T1000 (cell line): Measurements from ENCODE around the gene RALGPS2.
"Not testable (repeated sequence)": the region's sequence is repeated elsewhere in the genome, so short reads cannot be mapped to it uniquely, and the experiment has no call there.

Source experiments
- DNase-seq: peaks from one replicate; lab custom pipeline; 2025; ENCODE audit warnings: mixed read lengths; lab: John Stamatoyannopoulos, UW

RALGPS2 gene

GRCh38 chr1:178724376-178724727 lies 692 bp upstream of the RALGPS2 start:
- DNase-seq: no peak

- no peak for DNase-seq
Observed at GRCh38 chr1:178725466-178726086, 532 bp downstream of the RALGPS2 start.

GRCh38 chr1:178726087-178726517 lies 1.1 kb downstream of the RALGPS2 start:
- peak; percentile 7 for DNase-seq

GRCh38 chr1:178726545-178726944 lies 1.5 kb downstream of the RALGPS2 start:
- DNase-seq: no peak

- DNase-seq: no peak
Observed at GRCh38 chr1:178727014-178727895, 2.2 kb downstream of the RALGPS2 start.

GRCh38 chr1:178733972-178734371 lies 8.9 kb downstream of the RALGPS2 start:
- no peak for DNase-seq

GRCh38 chr1:178738780-178739179 lies 13.7 kb downstream of the RALGPS2 start:
- DNase-seq: no peak

- no peak for DNase-seq
Observed at GRCh38 chr1:178739285-178740045, 14.4 kb downstream of the RALGPS2 start.

- DNase-seq: no peak
Observed at GRCh38 chr1:178740491-178740890, 15.4 kb downstream of the RALGPS2 start.

- no peak for DNase-seq
Observed at GRCh38 chr1:178740924-178741323, 15.9 kb downstream of the RALGPS2 start.

GRCh38 chr1:178743801-178744200 lies 18.8 kb downstream of the RALGPS2 start:
- DNase-seq: no peak

- DNase-seq: no peak
Observed at GRCh38 chr1:178745260-178745659, 20.2 kb downstream of the RALGPS2 start.

GRCh38 chr1:178746345-178746744 lies 21.3 kb downstream of the RALGPS2 start:
- no peak for DNase-seq

GRCh38 chr1:178747361-178747760 lies 22.3 kb downstream of the RALGPS2 start:
- DNase-seq: not testable (repeated sequence)

GRCh38 chr1:178749581-178750166 lies 24.6 kb downstream of the RALGPS2 start:
- no peak for DNase-seq

GRCh38 chr1:178751046-178751445 lies 26.0 kb downstream of the RALGPS2 start:
- no peak for DNase-seq

GRCh38 chr1:178752891-178753290 lies 27.8 kb downstream of the RALGPS2 start:
- no peak for DNase-seq

GRCh38 chr1:178754655-178755256 lies 29.7 kb downstream of the RALGPS2 start:
- DNase-seq: not testable (repeated sequence)

- DNase-seq: no peak
Observed at GRCh38 chr1:178768423-178768822, 43.4 kb downstream of the RALGPS2 start.

GRCh38 chr1:178772952-178773351 lies 47.9 kb downstream of the RALGPS2 start:
- no peak for DNase-seq

GRCh38 chr1:178774263-178774662 lies 49.2 kb downstream of the RALGPS2 start:
- DNase-seq: no peak

- no peak for DNase-seq
Observed at GRCh38 chr1:178776553-178776952, 51.5 kb downstream of the RALGPS2 start.
